Heart left ventricle (tissue), 13 donors: ENCODE results near the gene RAB4A.

Experiments
- POLR2A ChIP-seq, 2 donors: fragments of 450-650 bp; IDR thresholded peaks; one replicate each; pipeline ENCODE4 v1.6.1; 2017; ENCODE audit warnings: antibody characterized with exemption in 2 of 2, mild to moderate bottlenecking in 2 of 2, moderate library complexity in 2 of 2
- TF ChIP-seq, protein P1 (sequence below), 12 donors: fragments of 200-600 bp; sonication (generic) in 4 of 12; IDR thresholded peaks; one replicate each; pipeline versions ENCODE4 v1.5.0 to v1.8.0; 2018 to 2022; ENCODE audit warnings: antibody characterized with exemption in 12 of 12, mild to moderate bottlenecking in 5 of 12
- donor health status: ischemic (EF 13 %, LVEDD 7.1; RV severe dilation, severe dysfunction).
- donor health status: DM: no; HTN: yes; CAD: no.
- donor health status: DM: no; HTN: no; CAD: no.
- donor health status: ischemic (EF 25% LVEDD 6.9; RV normal size, moderate dysfunction).
- donor health status: ischemic (EF 25% LVEDD 5.7; RV mildly dilated, moderate dysfunction).
- donor health status: ischemic (EF 35%, LVEDD 5.7; RV mildly dilated, moderate dysfunction).
- donor health status: nonischemic (EF 11% LVEDD 7.7; RV severe dilation, severe dysfunction).
- donor health status: DM: yes; HTN: yes; CAD: no.
- donor health status: PGD.
- donor health status: ischemic (EF 29% LVEDD 5.4; RV normal size, mild dysfunction).
- donor health status: nonischemic (EF 23%, LVEDD 6.1; RV moderate dilation, normal function).

DNA sequence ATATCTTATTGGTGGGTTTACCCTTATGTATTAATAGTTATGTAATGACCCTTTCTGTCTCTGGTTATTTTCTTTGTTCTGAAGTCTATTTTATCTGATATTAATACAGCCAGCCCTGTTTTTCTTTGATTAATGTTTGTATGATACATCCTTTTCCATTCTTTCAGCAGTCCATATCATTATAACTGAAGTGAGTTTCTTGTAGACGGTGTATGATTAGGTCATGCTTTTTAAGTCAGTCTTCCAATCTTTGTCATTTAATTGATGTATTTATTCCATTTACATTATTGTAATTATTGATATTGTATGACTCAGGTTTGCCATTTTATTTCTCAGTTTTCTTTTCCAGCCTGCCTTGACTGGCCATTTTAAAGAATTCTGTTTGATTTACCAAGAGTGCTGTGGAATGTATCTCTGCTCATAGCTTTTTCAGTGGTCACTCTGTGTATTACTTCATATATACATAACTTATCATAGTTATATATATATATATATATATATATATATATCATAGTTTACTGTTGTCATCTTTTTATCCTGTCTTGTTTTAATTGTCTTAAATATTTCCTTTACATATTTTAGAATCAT is 10.5 kb downstream of the RAB4A start:
- TF ChIP-seq, protein P1, sequence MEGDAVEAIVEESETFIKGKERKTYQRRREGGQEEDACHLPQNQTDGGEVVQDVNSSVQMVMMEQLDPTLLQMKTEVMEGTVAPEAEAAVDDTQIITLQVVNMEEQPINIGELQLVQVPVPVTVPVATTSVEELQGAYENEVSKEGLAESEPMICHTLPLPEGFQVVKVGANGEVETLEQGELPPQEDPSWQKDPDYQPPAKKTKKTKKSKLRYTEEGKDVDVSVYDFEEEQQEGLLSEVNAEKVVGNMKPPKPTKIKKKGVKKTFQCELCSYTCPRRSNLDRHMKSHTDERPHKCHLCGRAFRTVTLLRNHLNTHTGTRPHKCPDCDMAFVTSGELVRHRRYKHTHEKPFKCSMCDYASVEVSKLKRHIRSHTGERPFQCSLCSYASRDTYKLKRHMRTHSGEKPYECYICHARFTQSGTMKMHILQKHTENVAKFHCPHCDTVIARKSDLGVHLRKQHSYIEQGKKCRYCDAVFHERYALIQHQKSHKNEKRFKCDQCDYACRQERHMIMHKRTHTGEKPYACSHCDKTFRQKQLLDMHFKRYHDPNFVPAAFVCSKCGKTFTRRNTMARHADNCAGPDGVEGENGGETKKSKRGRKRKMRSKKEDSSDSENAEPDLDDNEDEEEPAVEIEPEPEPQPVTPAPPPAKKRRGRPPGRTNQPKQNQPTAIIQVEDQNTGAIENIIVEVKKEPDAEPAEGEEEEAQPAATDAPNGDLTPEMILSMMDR (IDR thresholded peaks at IDR 0.05) = peak in 1 of 12 donors; percentile 16
- TF ChIP-seq POLR2A (IDR thresholded peaks at IDR 0.05) = no peak
